Upper lobe of left lung (tissue), 6 donors: ENCODE results near the gene FAM162A. TPM values are rescaled to one million over a fixed set of nuclear protein-coding genes. Genes with fewer than 3 reads are reported as not detected.
A peak's percentile ranks its signal among the peaks of the same experiment; 100 is the strongest.

ENCODE experiments used
- ATAC-seq, 2 donors: fragments of 200-7000 bp; cut with Tn5 transposase; one replicate each; pipeline ENCODE4 v1.9.1; 2022; ENCODE audit warnings: mild to moderate bottlenecking in 2 of 2, moderate library complexity in 2 of 2; ENCODE audit not compliant: low FRiP score in 2 of 2
- DNase-seq, 2 donors: peaks; one replicate each; pipeline ENCODE4 v3.0.0-alpha.2; 2019 to 2020
- H3K27ac ChIP-seq, 4 donors: fragments of 200-600 bp; sonication (generic); one replicate each; pipeline ENCODE4 v1.5.1; 2016 to 2019
- H3K27me3 ChIP-seq, 4 donors: fragments of 200-600 bp; sonication (generic); one replicate each; pipeline ENCODE4 v1.5.1; 2017 to 2019
- H3K36me3 ChIP-seq, 4 donors: fragments of 200-600 bp; sonication (generic); one replicate each; pipeline ENCODE4 v1.5.1; 2016 to 2019
- H3K4me1 ChIP-seq, 4 donors: fragments of 200-600 bp; sonication (generic); one replicate each; pipeline ENCODE4 v1.5.1; 2018 to 2019
- H3K4me3 ChIP-seq, 4 donors: fragments of 200-600 bp; sonication (generic); one replicate each; pipeline ENCODE4 v1.5.1; 2017 to 2019; ENCODE audit warnings: mild to moderate bottlenecking in 2 of 4, moderate library complexity in 1 of 4
- H3K9me3 ChIP-seq, 4 donors: fragments of 200-600 bp; sonication (generic); one replicate each; pipeline ENCODE4 v1.5.1; 2018 to 2019
- CTCF ChIP-seq, 6 experiments: fragments of 450-650 bp in 4 of 6; fragments of 200-600 bp in 2 of 6; sonication (generic) in 2 of 6; IDR thresholded peaks; one replicate each; pipeline ENCODE4 v1.5.1; 2016 to 2019; ENCODE audit warnings: antibody characterized with exemption in 6 of 6
- EP300 ChIP-seq, 4 donors: sonication (generic); formaldehyde crosslinking; IDR thresholded peaks; one replicate each; pipeline ENCODE4 v1.5.1; 2017; ENCODE audit warnings: antibody characterized with exemption in 4 of 4, control low read depth in 2 of 4
- POLR2A ChIP-seq, 4 donors: fragments of 450-650 bp; IDR thresholded peaks; one replicate each; pipeline ENCODE4 v1.5.1; 2016 to 2017; ENCODE audit warnings: antibody characterized with exemption in 4 of 4, mild to moderate bottlenecking in 2 of 4
- POLR2AphosphoS5 ChIP-seq, 2 donors: sonication (generic); formaldehyde crosslinking; IDR thresholded peaks; one replicate each; pipeline ENCODE4 v1.5.1; 2017; ENCODE audit warnings: antibody characterized with exemption in 2 of 2
- WGBS, 2 donors: methylation state at CpG; one replicate each; pipeline ENCODE4 v1.1.5; 2017 to 2018; 5-methylcytosine and 5-hydroxymethylcytosine counted together
- total RNA-seq, 6 donors: library from RNA; depleted of rRNA in 4 of 6; stranded (reverse); fragments of >200 nt in 4 of 6; gene quantifications; one replicate each; pipeline versions ENCODE4 v1.1.0 to v1.2.1, GENCODE V29; 2016 to 2021
- donor health status: DM: no; HTN: no; CAD: no; lungs with moderate emphysema.
- donor health status: DM: no; HTN: yes; CAD: no; lungs with severe emphysema.

FAM162A gene
- total RNA-seq, 6 donors from 2014 or later = 4.2 to 29.0 (median 16.0) TPM

GRCh38 chr3:122366379-122366749 lies 17.6 kb upstream of the FAM162A start:
- WGBS, 2 donors = 93 to 98% methylated on average over 5 of the region's 5 CpGs
- no peak for ATAC-seq
- Histone ChIP-seq H3K4me3 (no peak overlapping the region), H3K27me3 (no peaks in the 10 kb centered on the region), H3K9me3 (no peaks in the 10 kb centered on the region), H3K36me3 (peaks cover 0 to 62% (median 9%) of the 10 kb centered on the region in 4 donors), H3K27ac (no peak overlapping the region), H3K4me1 (no peaks in the 10 kb centered on the region)
- no peak for DNase-seq
- no peak for TF ChIP-seq POLR2A (IDR thresholded peaks at IDR 0.05)
- no peak for TF ChIP-seq POLR2AphosphoS5 (IDR thresholded peaks at IDR 0.05)
- TF ChIP-seq CTCF (IDR thresholded peaks at IDR 0.05) = no peak
- no peak for TF ChIP-seq EP300 (IDR thresholded peaks at IDR 0.05)

GRCh38 chr3:122374034-122374433 lies 9.9 kb upstream of the FAM162A start:
- H3K36me3 ChIP-seq = peaks cover 0 to 14% (median 0%) of the 10 kb centered on the region in 4 donors
- no peak for TF ChIP-seq CTCF (IDR thresholded peaks at IDR 0.05)
- TF ChIP-seq EP300 (IDR thresholded peaks at IDR 0.05) = no peak
- no peak for TF ChIP-seq POLR2A (IDR thresholded peaks at IDR 0.05)
- no peak for TF ChIP-seq POLR2AphosphoS5 (IDR thresholded peaks at IDR 0.05)
- H3K27me3 ChIP-seq = no peaks in the 10 kb centered on the region
- no peaks in the 10 kb centered on the region for H3K4me1 ChIP-seq
- WGBS, 2 donors = 96% methylated on average over 1 of the region's 1 CpG
- no peaks in the 10 kb centered on the region for H3K9me3 ChIP-seq
- no peak overlapping the region for H3K27ac ChIP-seq
- ATAC-seq (no peak), DNase-seq (no peak)
- no peak overlapping the region for H3K4me3 ChIP-seq

GRCh38 chr3:122377975-122378374 lies 6.0 kb upstream of the FAM162A start:
- Histone ChIP-seq H3K27me3 (no peaks in the 10 kb centered on the region), H3K36me3 (peaks cover 0 to 4% (median 0%) of the 10 kb centered on the region in 4 donors), H3K4me1 (peaks cover 7 to 11% (median 8%) of the 10 kb centered on the region in 4 donors), H3K4me3 (no peak overlapping the region), H3K9me3 (no peaks in the 10 kb centered on the region), H3K27ac (no peak overlapping the region)
- TF ChIP-seq EP300 (IDR thresholded peaks at IDR 0.05) = no peak
- TF ChIP-seq POLR2AphosphoS5 (IDR thresholded peaks at IDR 0.05) = no peak
- no peak for TF ChIP-seq POLR2A (IDR thresholded peaks at IDR 0.05)
- no peak for TF ChIP-seq CTCF (IDR thresholded peaks at IDR 0.05)
- ATAC-seq (no peak), DNase-seq (no peak)
- 57 to 68% methylated on average over 4 of the region's 4 CpGs for WGBS, 2 donors

GRCh38 chr3:122382888-122383666 lies 905 bp upstream of the FAM162A start, which contains the start of gene MIX23:
TSS of gene MIX23 (minus strand) at chr3:122383231. CDS start at chr3:122383224, 7 bp downstream.
- ATAC-seq = peak; percentile 94 to 95
- Histone ChIP-seq H3K27ac (peak within 1 kb of the TSS; percentile 87 to 92 (median 89)), H3K4me3 (peak within 1 kb of the TSS; percentile 39 to 91 (median 66)), H3K36me3 (no peaks in the 10 kb centered on the region), H3K4me1 (peaks cover 9 to 25% (median 15%) of the 10 kb centered on the region in 4 donors), H3K9me3 (no peaks in the 10 kb centered on the region), H3K27me3 (no peaks in the 10 kb centered on the region)
- TF ChIP-seq EP300 (IDR thresholded peaks at IDR 0.05) (no peak), CTCF (IDR thresholded peaks at IDR 0.05) (peak in 2 of 6 experiments; percentile 6 to 11), POLR2A (IDR thresholded peaks at IDR 0.05) (peak in 2 of 4 donors; percentile 29 to 50), POLR2AphosphoS5 (IDR thresholded peaks at IDR 0.05) (peak; percentile 45 to 59)
- DNase-seq = peak; percentile 86 to 89
- WGBS, 2 donors = 1% methylated on average over 28 to 31 of the region's 31 CpGs
